HG02938 (cell line): ENCODE results near the gene PPM1K.
A peak's percentile ranks its signal among the peaks of the same experiment; 100 is the strongest.

ENCODE experiments used
- ATAC-seq: cut with Tn5 transposase; IDR thresholded peaks from one replicate; pipeline ENCODE4 v1.9.1; 2021; ENCODE audit warnings: mild to moderate bottlenecking, moderate library complexity; ENCODE audit not compliant: unreplicated experiment

PPM1K gene

GRCh38 chr4:88223516-88223915 is 60.8 kb downstream of the PPM1K start:
- ATAC-seq: no peak

- peak; percentile 67 for ATAC-seq
Observed at GRCh38 chr4:88219099-88219498, 65.3 kb downstream of the PPM1K start.

GRCh38 chr4:88217169-88217568 is 67.2 kb downstream of the PPM1K start:
- ATAC-seq: no peak

- no peak for ATAC-seq
Observed at GRCh38 chr4:88216395-88216794, 68.0 kb downstream of the PPM1K start.

GRCh38 chr4:88215351-88215750 is 69.0 kb downstream of the PPM1K start:
- ATAC-seq: no peak

GRCh38 chr4:88212253-88212561 is 72.2 kb downstream of the PPM1K start:
- ATAC-seq: no peak

GRCh38 chr4:88211473-88212252 is 72.7 kb downstream of the PPM1K start:
- ATAC-seq: no peak

GRCh38 chr4:88208156-88208555 is 76.2 kb downstream of the PPM1K start:
- no peak for ATAC-seq
